HG03520 (cell line): ENCODE measurements around the gene TXNRD2.
"Not testable (repeated sequence)": the region's sequence is repeated elsewhere in the genome, so short reads cannot be mapped to it uniquely, and the experiment has no call there.

ENCODE experiments used
- ATAC-seq: cut with Tn5 transposase; IDR thresholded peaks from one replicate; pipeline ENCODE4 v1.9.1; 2021; ENCODE audit warnings: mild to moderate bottlenecking, moderate library complexity; ENCODE audit not compliant: unreplicated experiment

The TXNRD2 gene

DNA sequence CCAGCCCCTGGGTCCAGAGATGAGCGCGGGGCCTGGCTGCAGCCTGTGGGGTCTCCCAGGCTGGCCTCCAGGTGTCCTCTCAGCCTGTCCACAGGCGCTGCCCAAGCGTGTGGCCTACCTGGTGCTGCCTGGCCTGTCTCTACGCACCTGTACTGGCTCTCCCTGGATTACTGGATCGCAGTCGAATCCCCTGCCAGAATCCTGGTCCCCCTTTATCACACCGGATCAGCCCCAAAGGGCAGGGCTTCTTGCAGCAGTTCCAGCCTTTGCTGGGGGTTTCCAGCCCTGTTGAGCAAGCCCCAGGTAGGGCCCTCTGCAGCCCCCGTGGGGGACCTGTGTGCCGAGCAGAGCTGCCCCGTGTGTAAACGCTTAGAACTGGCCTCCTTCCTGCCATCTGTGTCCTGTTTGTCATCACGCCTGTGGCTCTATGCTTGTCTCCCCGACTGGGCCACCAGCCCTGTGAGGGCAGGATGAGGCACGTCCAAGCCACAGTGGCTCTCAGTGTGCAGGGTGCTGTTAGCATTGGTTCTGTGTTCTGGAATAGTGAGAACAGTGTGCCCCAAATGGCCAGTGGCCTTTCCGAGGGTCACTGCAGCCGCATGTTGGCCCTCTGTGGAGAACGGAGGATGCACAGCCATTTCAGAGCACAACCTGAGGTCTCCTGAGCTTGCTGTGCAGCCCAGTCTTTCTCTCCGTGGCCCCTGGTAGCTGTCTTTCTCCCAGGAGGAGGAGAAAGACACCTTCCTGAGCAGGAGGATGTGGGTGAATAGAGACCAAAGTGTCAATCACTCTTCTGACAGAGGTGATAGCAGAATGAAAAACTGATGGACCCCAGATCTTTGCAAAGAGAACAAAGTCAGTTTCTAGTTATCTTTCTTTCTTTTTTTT, 13.9 kb upstream of the TXNRD2 start:
- ATAC-seq: no peak

DNA sequence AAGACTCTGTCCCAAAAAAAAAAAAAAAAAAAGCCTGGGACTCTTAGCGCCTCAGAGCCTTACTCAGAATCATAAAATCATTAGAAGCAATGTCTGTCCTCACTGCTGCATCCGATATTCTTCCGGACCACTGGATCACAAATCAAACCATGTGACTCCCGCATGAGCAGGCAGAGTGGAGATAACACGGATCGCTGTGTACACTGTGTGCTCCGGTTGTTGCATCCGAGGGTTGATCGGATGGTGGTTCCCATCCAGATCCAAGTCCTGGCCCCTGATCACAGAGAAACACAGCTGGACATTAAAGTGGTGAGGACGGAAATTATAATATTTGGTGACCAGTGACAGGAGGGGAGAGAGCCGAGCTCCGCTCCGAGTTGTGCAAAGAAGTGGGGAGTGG, 9.7 kb upstream of the TXNRD2 start:
- ATAC-seq: no peak

DNA sequence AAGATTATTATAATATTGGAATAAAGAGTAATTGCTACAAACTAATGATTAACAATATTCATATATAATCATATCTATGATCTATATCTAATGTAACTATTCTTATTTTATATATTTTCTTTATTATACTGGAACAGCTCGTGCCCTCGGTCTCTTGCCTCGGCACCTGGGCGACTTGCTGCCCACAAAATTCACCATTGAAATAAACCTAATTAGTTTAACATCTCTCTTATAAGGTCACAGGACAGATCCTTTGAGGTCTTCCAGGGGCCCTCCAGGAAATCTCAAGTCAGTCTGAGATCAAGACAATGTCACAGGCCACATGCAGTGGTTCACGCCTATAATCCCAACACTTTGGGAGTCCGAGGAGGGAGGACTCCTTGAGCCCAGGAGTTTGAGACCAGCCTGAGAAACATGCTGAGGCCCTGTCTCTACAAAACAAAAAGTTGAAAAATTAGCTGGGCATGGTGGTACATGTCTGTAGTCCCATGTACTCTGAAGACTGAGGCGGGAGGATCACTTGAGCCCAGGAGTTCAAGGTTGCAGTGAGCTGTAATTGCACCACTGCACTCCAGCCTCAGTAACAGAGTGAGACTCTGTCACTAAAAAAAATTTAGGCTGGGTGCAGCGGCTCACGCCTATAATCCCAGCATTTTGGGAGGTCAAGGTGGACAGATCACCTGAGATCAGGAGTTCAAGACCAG, 6.6 kb upstream of the TXNRD2 start:
- ATAC-seq: no peak

DNA sequence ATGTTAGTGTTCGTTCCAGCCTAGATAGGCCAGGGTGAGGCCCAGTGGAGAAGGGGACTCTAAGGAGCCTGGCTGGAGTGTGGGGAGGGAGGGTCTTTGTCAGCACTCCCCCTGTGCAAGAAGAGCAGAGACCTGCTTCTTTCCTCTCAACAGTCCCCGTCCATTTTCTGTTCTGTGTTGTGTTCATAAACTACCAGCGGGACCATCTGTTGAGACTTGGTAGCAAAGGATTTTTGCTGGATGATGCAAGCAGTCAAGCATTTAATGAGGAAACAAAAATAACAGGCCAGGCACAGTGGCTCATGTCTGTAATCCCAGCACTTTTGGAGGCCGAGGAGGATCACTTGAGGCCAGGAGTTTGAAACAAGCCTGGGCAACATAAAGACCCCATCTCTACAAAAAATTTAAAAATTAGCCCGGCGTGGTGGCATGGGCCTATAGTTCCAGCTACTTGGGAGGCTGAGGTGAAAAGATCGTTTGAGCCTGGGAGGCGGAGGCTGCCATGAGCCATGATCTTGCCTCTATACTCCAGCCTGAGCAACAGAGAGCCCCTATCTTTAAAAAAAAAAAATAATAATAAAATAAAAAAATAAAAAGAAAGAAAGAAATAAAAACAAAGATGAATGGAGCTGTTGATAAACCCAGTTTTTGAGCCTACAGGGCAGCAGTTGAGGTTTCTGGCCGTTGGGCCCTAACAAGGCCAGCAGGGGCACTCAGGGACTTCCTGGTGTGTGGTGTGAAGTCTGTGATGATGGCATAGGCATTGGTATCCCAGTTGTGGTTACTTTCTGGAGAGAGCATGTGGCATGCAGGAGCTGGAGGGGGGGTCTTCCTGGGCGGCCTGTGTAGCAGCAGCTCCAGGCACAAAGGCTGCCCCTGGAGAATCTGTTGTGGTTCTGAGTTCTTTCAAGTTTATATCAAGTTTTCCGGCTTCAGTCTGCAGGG, 1.7 kb upstream of the TXNRD2 start:
- ATAC-seq: no peak

DNA sequence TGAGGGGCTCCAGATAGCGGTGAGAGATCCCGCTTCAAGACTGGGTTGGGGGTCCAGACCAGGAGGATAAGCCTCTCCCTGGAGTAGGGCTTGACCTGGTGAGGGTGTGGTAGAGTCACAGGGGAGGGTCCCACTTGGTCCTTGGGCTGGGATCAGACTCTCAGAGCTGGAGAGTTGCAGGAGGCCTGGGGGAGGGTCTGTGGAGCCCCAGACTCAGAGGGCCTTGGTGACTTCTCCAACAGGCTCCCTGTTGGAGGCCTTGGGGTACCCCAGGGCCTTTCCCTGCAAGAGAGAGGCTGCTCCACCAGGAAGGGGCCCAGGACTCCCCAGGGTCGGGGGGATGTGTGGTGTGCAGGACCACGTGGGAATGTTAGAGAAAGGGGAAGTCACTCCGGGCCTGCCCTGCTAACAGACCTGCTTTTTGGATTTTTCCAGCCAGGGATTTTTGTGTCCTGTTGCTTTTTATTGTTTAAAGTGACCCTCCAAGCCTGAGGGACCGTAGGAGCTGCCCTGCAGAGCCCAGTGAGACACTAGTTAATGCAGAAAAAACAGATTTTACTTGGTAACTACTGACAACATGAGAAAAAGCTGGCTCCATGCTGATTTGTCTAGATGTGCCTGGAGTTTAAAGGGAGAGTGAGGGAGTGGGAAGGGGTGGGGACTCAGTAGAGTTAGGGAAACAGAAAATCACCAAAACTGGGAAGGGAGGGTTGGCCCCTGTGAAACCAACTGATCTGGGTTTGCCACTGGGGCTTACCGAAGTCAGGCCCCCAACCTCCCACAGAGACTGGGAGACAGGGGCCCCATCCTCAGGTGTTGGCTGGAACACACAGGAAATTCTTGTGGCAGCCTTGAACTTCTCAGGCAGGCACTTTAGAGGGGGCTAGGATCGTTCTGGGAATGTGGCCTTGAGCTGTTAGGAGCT, 801 bp upstream of the TXNRD2 start:
- no peak for ATAC-seq

DNA sequence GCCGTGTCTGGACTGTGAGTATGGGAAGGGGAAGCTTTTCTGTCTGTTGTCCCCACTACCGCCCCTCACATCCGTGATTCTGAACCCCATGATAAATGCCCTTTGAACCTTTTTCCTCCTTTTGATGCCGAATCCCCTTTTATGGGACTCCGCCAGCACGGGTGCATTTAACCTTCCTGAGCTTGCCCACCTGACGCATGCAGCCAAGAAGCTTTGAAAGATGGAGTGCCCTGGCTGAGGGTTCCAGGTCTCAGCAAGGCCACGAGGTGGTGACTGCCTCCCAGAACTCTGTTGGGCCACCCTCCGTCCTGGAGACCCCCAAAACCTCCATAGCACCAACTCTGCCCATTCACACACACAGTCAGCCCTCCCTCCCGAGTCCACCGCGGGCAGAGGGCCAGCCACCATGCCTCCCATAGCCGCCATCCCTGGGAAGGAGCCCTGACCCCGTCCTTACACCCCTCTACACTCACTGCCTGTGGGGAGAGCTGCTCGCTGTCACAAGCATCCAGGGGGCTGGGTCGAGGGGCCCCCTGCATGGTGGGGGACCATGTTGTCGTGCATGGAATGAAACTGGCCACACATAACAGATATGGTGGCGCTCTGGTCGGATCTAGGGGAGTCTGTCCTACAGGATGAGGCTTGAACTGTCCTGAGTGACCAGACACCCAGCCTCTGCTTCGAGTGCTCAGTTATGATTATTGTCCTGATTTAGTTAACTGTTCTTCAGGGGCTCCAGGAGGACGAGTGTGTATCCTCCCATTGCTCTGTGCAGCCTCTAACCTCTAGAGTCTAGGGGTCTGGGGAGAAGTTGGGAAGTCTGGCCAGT, 868 bp downstream of the TXNRD2 start:
- no peak for ATAC-seq

DNA sequence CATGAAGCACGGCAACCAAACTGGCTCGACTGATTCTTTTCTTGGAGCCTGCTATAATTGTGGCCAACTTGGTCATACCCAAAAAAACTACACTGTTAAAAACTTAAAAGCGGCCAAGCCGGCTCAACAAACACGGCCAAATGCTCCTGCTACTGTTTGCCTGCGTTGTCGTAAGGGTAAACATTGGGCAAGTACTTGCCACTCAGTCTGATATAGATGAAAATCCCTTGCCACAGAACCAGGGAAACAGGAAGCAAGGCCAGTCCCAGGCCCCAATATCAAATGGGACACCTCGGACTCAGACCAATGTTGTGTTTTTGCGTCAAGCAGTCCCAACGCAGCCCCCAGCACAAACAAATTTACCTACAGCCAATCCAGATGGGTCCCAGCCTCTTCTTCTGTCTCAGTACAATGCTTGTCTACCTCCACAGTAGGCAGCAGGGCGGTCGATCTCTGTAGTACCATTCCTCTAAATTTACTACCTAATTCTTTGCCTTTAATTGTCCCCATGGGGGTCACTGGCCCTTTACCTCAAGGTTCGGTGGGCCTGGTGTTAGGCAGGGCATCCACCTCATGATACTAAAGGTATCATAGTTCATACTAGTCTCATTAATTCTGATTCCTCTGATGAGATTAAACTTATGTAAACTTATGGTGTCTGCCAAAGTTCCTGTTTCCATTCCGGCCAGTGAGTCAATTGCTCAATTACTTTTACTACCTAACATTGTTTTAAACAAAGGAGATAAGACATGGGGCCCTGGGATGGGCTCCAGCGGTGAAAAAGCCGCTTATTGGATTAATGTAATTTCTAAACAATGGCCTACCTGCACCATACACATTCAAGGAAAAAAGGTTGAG, 3.8 kb downstream of the TXNRD2 start:
- ATAC-seq: no peak

DNA sequence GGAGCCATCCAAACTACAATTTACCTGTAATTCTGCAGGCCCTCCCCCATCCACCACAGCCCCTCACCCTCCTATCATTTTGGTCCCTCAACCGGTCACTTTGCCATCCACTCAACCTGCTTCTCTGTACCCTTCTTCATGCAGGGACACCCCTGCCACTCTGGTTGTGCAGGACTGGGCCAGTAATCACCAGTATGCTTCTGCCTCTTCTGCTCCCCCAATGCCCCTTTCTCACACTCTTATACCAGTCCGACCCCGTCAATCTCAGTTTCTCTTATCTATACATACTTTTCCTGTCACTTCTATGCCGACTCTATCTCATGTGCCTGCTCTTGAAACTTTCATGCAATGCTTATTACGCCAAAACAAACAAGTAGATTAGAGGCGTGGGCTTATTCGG, 5.1 kb downstream of the TXNRD2 start:
- ATAC-seq: no peak

DNA sequence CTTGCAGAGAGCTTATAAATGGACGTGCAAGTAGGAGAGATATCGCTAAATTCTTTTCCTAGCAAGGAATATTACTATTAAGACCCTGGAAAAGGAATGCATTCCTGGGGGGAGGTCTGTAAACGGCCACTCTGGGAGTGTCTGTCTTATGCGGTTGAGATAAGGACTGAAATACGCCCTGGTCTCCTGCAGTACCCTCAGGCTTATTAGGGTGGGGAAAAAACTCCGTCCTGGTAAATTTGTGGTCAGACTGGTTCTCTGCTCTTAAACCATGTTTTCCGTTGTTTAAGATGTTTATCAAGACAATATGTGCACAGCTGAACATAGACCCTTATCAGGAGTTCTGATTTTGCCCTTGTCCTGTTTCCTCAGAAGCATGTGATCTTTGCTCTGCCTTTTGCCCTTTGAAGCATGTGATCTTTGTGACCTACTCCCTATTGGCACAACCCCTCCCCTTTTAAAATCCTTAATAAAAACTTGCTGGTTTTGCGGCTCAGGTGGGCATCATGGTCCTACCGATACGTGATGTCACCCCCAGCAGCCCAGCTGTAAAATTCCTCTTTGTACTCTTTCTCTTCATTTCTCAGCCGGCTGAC, 6.4 kb downstream of the TXNRD2 start:
- ATAC-seq: not testable (repeated sequence)

DNA sequence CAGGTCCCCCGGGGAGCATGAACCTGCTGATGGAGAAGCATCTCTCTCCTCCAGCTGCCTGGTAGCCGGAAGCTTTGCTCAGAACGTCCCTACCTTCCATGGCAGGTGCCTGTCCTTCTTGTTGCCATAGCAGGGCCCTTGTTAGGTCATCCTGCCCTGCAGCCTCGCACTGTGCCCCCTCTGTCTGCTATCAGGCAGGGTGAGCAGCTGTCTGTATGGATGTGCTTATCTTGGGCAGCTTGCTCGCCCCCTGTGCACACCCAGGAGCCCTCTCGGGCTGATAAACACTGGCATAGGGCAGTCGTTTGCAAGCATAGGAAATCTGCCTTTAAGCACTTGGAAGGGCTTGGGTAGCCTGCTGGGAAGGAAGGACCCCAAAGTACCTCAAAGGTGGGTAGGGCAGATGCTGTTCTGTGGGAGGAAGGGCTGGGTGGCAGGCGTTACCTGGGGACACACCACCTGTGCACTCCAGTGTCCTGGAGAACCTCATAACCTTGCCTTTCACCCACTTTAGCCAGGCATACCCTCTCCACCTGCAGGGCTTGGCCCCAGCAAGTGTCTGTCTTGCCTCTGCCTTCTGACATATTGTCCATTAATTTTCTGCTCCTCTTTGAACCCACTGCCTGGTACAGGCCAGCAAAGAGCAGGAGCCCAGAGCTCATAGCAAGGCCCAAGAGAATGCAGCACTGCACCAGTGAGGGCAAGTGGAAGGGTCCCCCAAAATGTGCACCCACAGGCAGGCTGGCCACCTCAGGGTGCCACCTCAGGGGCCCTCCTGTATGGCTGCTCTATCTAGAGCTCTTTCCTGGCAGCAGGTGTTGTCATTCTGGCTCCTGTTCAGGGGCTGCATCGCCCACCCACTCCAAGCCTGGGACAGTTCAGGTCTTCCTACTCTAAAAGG, 8.0 kb downstream of the TXNRD2 start:
- no peak for ATAC-seq

DNA sequence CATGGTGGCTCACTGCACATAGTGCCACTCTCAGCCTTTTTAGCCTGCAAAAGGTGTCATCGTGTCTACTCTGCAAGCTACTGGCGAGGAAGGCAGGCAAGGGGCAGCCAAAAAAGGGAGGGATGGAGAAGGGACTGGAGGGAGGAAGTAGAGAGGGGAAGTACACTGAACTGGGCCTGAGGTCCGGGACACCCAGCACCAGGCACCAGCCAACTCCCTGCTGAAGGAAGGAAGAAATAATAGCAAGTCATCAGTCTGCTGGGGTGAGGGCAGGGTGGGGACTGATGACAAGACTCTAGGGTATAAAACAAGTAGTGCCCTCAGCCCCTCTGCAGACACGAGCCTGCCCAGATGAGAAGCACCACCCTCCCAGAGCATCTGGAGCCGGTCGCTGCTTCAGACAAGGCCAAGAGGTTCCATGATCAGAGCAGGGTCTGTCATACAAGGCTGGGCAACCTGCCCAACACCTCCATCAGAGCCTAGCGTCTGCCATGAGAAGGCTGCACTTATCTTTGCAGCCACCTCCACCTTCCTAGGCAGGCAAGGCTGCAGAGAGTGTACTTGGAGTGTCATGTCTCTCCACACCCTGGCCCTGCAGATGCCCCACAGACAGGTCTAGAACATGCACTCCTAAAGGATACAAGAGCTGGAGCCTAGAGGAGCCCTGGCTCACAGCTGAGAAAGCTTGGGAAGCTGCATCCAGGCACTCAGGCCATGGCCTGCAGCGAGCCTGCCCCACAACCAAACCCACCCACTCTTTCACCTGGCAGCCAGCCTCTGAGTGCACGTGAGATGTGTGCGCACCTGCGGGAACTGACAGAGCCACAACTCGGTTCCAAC, 9.0 kb downstream of the TXNRD2 start:
- ATAC-seq: no peak

DNA sequence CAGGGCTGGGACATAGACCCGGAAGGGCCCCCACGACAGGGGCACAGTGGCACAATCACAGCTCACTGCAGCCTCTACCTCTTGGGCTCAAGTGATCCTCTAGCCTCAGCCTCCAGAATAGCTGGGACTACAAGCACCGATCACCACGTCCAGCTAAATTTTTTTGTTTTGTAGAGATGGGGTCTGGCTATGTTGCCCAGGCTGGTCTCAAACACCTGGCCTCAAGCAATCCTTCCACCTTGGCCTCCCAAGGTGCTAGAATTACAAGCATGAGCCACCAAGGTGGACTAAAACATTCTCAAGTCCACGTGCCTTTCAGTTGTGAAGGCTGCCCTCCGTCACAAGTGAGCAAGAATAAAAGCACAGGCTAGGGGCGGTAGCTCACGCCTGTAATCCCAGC, 10.1 kb downstream of the TXNRD2 start:
- ATAC-seq: no peak

DNA sequence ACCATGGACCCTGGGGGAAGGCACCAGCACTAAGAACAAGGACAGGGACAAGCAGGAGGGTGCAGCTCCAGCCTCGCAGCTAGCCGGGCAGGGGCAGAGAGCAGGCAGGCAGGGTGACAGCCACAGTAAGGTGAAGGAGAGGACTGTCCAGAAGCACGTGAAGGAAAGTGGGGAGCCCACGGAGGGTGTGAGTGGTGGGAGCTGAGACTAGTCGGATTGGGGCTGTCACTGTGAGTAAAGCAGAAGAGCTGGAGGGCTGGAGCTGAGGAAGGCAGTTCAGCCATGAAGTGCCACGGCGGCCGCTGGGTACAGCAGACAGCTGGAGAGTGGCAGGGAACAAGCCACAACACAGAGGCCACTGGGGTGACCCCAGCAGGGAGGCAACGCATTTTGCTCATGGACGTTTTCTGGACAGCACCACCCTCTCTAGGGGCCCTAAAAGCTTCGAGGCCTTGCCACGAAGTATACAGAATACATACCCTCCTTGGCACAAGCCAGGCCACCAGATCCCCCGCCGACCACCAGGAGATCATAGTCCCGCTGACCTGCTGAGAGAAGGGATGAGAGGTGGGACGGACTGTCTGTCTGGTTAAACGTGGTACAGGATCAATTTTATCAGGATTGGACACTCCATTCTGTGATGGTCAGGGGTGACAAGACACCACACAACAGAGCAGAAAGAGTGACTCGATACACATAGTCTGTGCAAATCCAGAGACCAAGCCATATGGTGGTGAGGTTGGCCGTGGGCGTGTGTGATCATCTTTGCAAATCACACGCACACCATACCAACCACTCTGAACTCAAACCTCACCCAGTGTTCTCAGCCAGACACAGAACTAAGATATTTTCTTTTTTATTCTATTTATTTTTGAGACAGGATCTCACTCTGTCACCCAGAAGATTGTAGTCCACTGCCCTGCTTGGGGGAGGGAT, 10.8 kb downstream of the TXNRD2 start:
- no peak for ATAC-seq

DNA sequence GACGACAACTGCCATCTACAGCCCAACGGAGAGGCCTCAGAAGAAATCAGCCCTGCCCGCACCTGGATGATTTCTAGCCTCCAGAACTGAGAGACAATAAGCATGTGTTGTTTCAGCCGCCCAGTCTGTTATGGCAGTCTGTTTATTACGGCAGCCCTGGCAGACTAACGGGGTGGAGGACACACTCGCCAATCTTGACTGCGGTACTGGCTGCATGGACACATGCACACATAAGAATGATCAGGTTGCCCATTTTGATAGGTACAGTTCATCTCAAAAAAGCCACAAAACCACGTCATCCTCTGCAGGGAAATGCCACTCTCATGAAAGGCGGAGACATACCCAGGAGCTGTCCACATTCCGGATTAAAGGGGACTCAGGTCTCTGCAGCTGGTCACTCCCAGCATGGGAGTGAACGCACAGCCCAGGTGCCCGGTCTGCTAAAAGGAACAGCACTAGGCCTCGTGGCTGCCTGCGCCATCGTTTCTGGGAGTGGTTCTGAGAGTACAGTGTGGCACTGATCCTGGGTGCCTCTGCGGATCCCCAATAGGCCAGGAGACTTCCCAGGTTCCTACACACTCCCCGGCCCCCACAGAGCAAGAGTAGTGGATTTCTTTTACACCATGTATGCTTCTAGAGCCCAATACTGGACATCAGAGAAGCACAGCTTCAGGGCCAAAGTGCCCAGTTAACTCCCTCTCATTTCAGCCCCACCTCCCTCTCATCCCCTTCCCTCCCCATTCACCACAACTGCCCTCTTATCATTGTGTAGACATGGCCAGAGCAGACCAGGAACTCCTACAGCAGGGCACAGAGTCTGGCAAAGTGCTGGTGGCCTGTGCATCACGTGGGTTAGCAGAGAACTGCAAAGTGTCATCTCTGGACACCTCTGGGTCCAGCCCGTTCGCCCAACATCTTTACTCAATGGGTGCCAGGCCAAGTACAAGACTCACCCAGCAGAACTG, 11.8 kb downstream of the TXNRD2 start:
- no peak for ATAC-seq
